Astrocyte (in vitro differentiated cells and primary cell): ENCODE results near the gene AAR2.

Source experiments
- CTCF ChIP-seq: IDR thresholded peaks from 2 replicates; pipeline ENCODE4 v1.5.1; 2011; ENCODE audit warnings: low read depth, mild to moderate bottlenecking, inconsistent platforms, low read length, moderate library complexity; ENCODE audit not compliant: insufficient read depth
- EZH2 ChIP-seq: IDR thresholded peaks from 2 replicates; pipeline ENCODE4 v1.6.1; 2012; ENCODE audit warnings: mild to moderate bottlenecking, low read length, inconsistent platforms; ENCODE audit not compliant: insufficient read depth

- TF ChIP-seq CTCF (no peak), EZH2 (no peak)
Observed at GRCh38 chr20:36238760-36239159, 2.5 kb downstream of the AAR2 start.
